Heart left ventricle (tissue), 16 donors: ENCODE measurements around the gene CD200R1. TPM values are rescaled to one million over a fixed set of nuclear protein-coding genes. Genes with fewer than 3 reads are reported as not detected.

ENCODE experiments used
- ATAC-seq, 4 donors: fragments of 200-7000 bp; cut with Tn5 transposase; one replicate each; pipeline ENCODE4 v1.9.1; 2020 to 2022; ENCODE audit warnings: moderate library complexity in 4 of 4, mild to moderate bottlenecking in 3 of 4, moderate number of reproducible peaks in 1 of 4
- DNase-seq, 5 donors: peaks; one replicate each; pipeline ENCODE4 v3.0.0-alpha.2; 2020
- H3K27ac ChIP-seq, 12 donors: fragments of 200-600 bp; sonication (generic) in 4 of 12; one replicate each; pipeline versions ENCODE4 v1.5.0 to v1.8.0; 2016 to 2022; ENCODE audit warnings: mild to moderate bottlenecking in 2 of 12
- H3K27me3 ChIP-seq, 9 donors: fragments of 200-600 bp; sonication (generic) in 2 of 9; one replicate each; pipeline versions ENCODE4 v1.5.1 to v1.8.0; 2016 to 2022; ENCODE audit warnings: mild to moderate bottlenecking in 3 of 9
- H3K36me3 ChIP-seq, 9 donors: fragments of 200-600 bp; sonication (generic) in 2 of 9; one replicate each; pipeline versions ENCODE4 v1.5.0 to v1.8.0; 2018 to 2022; ENCODE audit warnings: mild to moderate bottlenecking in 2 of 9
- H3K4me1 ChIP-seq, 12 donors: fragments of 200-600 bp; sonication (generic) in 4 of 12; one replicate each; pipeline versions ENCODE4 v1.5.0 to v1.8.0; 2016 to 2022; ENCODE audit warnings: mild to moderate bottlenecking in 3 of 12
- H3K4me3 ChIP-seq, 12 donors: fragments of 200-600 bp; sonication (generic) in 4 of 12; one replicate each; pipeline versions ENCODE4 v1.5.0 to v1.8.0; 2017 to 2022; ENCODE audit warnings: mild to moderate bottlenecking in 9 of 12, moderate library complexity in 4 of 12
- H3K9me3 ChIP-seq, 12 donors: fragments of 200-600 bp; sonication (generic) in 4 of 12; one replicate each; pipeline versions ENCODE4 v1.5.0 to v1.8.0; 2016 to 2022; ENCODE audit warnings: mild to moderate bottlenecking in 1 of 12
- POLR2A ChIP-seq, 2 donors: fragments of 450-650 bp; IDR thresholded peaks; one replicate each; pipeline ENCODE4 v1.6.1; 2017; ENCODE audit warnings: antibody characterized with exemption in 2 of 2, mild to moderate bottlenecking in 2 of 2, moderate library complexity in 2 of 2
- WGBS, 4 donors: extraction: QIAGEN DNeasy Blood & Tissue Kit in 2 of 4; methylation state at CpG; one replicate each; pipeline versions ENCODE4 v1.1.5 to v1.1.7; 2013 to 2018; 5-methylcytosine and 5-hydroxymethylcytosine counted together
- intact Hi-C, 10 donors: fragments of 100-400 bp; cut with DNase I; formaldehyde crosslinking; loops; one replicate each; pipeline versions ENCODE4 v1.11.1 to v1.14.2; 2022
- polyA plus RNA-seq, 2 donors: library from polyadenylated mRNA; stranded (reverse); fragments of 200-250 nt; gene quantifications; one replicate each; pipeline ENCODE4 v1.2.3, GENCODE V29; 2013
- total RNA-seq, 9 donors: library from RNA; depleted of rRNA in 2 of 9; stranded (reverse); fragments of >200 nt in 2 of 9; fragmentation: NEBNext Ultra II Directional in 3 of 9; extraction: Animal tissue kit (Norgen Biotek cat#: 25700) in 3 of 9; gene quantifications; one replicate each; pipeline versions ENCODE4 v1.1.0 to v1.2.4, GENCODE V29; 2016 to 2023
- TF ChIP-seq, protein P1 (sequence below), 12 donors: fragments of 200-600 bp; sonication (generic) in 4 of 12; IDR thresholded peaks; one replicate each; pipeline versions ENCODE4 v1.5.0 to v1.8.0; 2018 to 2022; ENCODE audit warnings: antibody characterized with exemption in 12 of 12, mild to moderate bottlenecking in 5 of 12
- donor health status: ischemic (EF 13 %, LVEDD 7.1; RV severe dilation, severe dysfunction).
- donor health status: healthy with polysubstance abuse.
- donor health status: DM: no; HTN: yes; CAD: no.
- donor health status: DM: no; HTN: no; CAD: no.
- donor health status: ischemic (EF 25% LVEDD 6.9; RV normal size, moderate dysfunction).
- donor health status: ischemic (EF 25% LVEDD 5.7; RV mildly dilated, moderate dysfunction).
- donor health status: healthy.
- donor health status: DM: yes; HTN: yes; CAD: no.
- donor health status: ischemic (EF 35%, LVEDD 5.7; RV mildly dilated, moderate dysfunction).
- donor health status: nonischemic (EF 11% LVEDD 7.7; RV severe dilation, severe dysfunction).
- donor health status: DM: yes; HTN: yes; CAD: no.
- donor health status: PGD.
- donor health status: ischemic (EF 29% LVEDD 5.4; RV normal size, mild dysfunction).
- donor health status: nonischemic (EF 23%, LVEDD 6.1; RV moderate dilation, normal function).

Gene CD200R1
- total and polyA plus RNA-seq, 11 donors = 0.08 to 4.6 (median 0.69) TPM

DNA sequence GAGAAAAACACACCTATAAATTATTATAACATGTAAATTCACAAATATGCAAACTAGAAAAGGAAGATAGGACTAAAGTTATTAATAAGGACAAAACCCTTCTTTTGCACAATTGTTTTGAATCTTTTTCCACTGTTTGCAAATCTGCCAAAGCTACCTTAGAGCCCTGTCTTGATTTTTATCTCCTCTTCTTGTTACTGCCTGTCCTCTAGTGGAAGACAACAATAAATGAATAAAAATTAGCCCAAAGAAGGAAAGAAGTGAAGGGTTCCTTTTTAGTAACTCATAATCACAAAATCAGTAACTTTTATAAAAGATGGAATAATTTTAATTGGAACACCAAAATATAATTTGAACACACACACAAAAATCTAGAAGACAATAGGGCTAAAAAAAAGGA, 2.7 kb downstream of the CD200R1 start:
- no peaks in the 10 kb centered on the region for H3K9me3 ChIP-seq

DNA sequence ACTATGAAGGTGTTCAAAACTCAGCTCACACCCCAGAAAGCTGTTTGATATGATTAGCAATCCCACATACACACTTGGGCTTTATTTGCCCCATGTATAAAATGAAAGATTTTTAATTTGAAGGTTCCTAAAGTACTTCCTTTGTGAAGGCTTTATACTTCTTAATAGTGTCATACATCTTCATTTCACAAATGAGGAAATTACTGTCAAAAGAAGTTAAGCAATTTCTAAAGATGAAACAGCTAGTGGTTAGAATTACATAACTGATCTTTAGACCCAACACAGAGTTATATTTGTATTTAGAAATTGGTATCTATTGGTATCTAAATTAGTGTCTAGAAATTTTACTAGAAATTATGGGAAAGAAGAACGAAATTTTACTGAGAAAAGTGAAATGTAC, 7.1 kb downstream of the CD200R1 start:
- Histone ChIP-seq H3K27ac (peak overlapping the region in 1 of 12 donors; percentile 50), H3K4me3 (no peak overlapping the region), H3K27me3 (peaks cover 0 to 19% (median 0%) of the 10 kb centered on the region in 9 donors), H3K9me3 (peaks cover 0 to 12% (median 0%) of the 10 kb centered on the region in 12 donors), H3K36me3 (no peaks in the 10 kb centered on the region), H3K4me1 (peaks cover 0 to 43% (median 0%) of the 10 kb centered on the region in 12 donors)
- peak in 1 of 4 donors; percentile 20 for ATAC-seq
- WGBS, 4 donors = 55 to 78% (median 63%) methylated on average over 1 of the region's 1 CpG
- TF ChIP-seq, protein P1, sequence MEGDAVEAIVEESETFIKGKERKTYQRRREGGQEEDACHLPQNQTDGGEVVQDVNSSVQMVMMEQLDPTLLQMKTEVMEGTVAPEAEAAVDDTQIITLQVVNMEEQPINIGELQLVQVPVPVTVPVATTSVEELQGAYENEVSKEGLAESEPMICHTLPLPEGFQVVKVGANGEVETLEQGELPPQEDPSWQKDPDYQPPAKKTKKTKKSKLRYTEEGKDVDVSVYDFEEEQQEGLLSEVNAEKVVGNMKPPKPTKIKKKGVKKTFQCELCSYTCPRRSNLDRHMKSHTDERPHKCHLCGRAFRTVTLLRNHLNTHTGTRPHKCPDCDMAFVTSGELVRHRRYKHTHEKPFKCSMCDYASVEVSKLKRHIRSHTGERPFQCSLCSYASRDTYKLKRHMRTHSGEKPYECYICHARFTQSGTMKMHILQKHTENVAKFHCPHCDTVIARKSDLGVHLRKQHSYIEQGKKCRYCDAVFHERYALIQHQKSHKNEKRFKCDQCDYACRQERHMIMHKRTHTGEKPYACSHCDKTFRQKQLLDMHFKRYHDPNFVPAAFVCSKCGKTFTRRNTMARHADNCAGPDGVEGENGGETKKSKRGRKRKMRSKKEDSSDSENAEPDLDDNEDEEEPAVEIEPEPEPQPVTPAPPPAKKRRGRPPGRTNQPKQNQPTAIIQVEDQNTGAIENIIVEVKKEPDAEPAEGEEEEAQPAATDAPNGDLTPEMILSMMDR (IDR thresholded peaks at IDR 0.05) = no peak
- no peak for TF ChIP-seq POLR2A (IDR thresholded peaks at IDR 0.05)
- intact Hi-C loops = no loop called here
- DNase-seq = no peak

More for the DNA sequence above, 2.7 kb downstream of the CD200R1 start:
- Histone ChIP-seq H3K36me3 (no peaks in the 10 kb centered on the region), H3K27ac (no peak overlapping the region), H3K4me1 (peaks cover 0 to 43% (median 0%) of the 10 kb centered on the region in 12 donors), H3K27me3 (peaks cover 0 to 3% (median 0%) of the 10 kb centered on the region in 9 donors), H3K4me3 (peak overlapping the region in 2 of 12 donors; percentile 18 to 45)
- intact Hi-C loops = loop anchor here in 5 of 10 donors (10.0 kb wide), 3 partner anchors 157 to 387 kb away; no protein-coding TSS in a partner anchor
- TF ChIP-seq POLR2A (IDR thresholded peaks at IDR 0.05) = no peak
- TF ChIP-seq, protein P1 (IDR thresholded peaks at IDR 0.05) = no peak
- ATAC-seq (no peak), DNase-seq (no peak)

DNA sequence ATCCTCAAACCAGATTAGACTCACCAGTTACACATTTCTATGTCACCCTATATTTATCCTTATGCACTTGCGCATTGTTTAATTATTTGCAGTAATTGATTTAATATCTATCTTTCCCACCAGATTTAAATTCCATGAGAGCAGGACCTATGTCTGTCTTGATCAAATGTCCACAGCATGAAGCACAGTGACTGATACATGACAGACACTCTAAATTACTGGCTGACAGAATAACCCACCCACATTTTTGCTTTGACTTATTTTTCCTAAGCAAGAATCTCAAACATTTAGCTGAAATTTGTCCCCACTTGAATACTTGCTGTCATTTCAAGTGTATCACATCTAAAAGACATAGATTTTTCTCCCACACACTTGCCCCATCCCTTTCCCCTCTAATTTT, 7.5 kb downstream of the CD200R1 start:
- intact Hi-C loops = no loop called here
- 95 to 98% (median 96%) methylated on average over 1 of the region's 1 CpG for WGBS, 4 donors
- H3K27ac ChIP-seq = peak overlapping the region in 1 of 12 donors; percentile 50
- H3K36me3 ChIP-seq = no peaks in the 10 kb centered on the region
- no peak for ATAC-seq
- peaks cover 0 to 43% (median 0%) of the 10 kb centered on the region in 12 donors for H3K4me1 ChIP-seq
- H3K9me3 ChIP-seq = peaks cover 0 to 12% (median 0%) of the 10 kb centered on the region in 12 donors
- H3K4me3 ChIP-seq = no peak overlapping the region
- no peak for DNase-seq
- H3K27me3 ChIP-seq = peaks cover 0 to 19% (median 0%) of the 10 kb centered on the region in 9 donors
- no peak for TF ChIP-seq POLR2A (IDR thresholded peaks at IDR 0.05)
- TF ChIP-seq, protein P1 (IDR thresholded peaks at IDR 0.05) = no peak

DNA sequence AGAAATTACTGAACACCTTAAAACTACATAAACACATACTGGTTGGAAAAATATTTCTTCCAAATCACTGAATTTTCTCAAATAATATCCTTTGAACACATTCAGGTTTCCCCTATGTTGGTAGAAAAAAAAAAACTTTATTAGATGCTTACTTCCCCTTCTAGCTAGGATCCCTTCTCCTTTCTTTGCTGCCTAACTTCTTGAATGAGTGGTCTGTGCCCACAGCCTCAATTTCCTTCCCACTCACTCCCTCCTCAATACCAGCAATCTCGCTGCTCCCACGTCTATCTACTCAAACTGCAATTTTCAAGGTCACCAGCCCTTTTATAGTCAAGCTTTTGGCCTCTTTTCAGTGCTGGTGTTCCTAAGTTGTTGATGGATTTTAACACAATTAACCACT, 8.3 kb downstream of the CD200R1 start:
- 43 to 54% (median 46%) methylated on average over 2 of the region's 2 CpGs for WGBS, 4 donors
- no peak for TF ChIP-seq POLR2A (IDR thresholded peaks at IDR 0.05)
- TF ChIP-seq, protein P1 (IDR thresholded peaks at IDR 0.05) = no peak
- H3K27ac ChIP-seq = no peak overlapping the region
- H3K36me3 ChIP-seq = no peaks in the 10 kb centered on the region
- H3K9me3 ChIP-seq = peaks cover 0 to 12% (median 0%) of the 10 kb centered on the region in 12 donors
- no peak for ATAC-seq
- DNase-seq = no peak
- intact Hi-C loops = no loop called here
- H3K27me3 ChIP-seq = peaks cover 0 to 19% (median 0%) of the 10 kb centered on the region in 9 donors
- peaks cover 0 to 43% (median 0%) of the 10 kb centered on the region in 12 donors for H3K4me1 ChIP-seq
- H3K4me3 ChIP-seq = no peak overlapping the region
